ENCODE data around the gene NFIA. TPM values are rescaled to one million over a fixed set of nuclear protein-coding genes. Genes with fewer than 3 reads are reported as not detected.

The NFIA gene
- 10 to 100 TPM; 61.4 to 86.3 TPM for total RNA-seq

DNA sequence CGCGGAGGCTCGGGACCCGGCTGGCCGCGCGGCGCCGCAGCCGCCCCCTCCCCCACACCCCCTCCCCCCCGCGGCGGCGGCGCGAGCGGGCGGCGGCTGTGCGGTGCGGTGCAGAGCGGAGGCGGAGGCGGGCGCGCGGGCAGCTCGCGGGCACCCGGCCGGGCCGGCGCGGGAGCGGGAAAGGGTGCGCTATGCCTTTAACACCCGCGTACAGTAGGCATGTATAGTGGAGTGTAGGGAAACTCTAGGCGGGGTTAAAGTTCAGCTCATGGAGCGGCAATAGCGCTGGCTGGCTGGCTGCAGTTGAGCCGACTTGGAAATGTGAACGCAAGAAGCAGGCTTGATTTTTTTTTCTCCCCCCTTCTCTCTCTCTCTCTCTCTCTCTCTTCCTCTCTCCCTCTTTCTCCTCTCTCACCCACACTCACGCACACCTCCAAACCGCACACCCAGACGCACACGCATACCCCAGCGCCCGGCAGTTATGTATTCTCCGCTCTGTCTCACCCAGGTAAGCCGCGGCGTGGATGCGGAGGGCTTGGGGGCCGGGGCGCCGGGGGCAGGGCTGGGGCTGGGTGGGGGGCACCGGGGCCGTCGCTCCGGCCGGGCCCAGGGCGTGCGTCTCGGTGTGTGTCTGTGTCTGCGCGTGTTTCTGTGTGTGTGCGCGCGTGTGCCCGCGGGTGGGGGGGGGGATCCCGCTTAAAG lies at the start of gene NFIA:
TSS of gene NFIA (plus strand) at position 251 of the 702 bp plus-strand sequence.
- H3K27ac ChIP-seq: peak within 1 kb of the TSS; percentile 89 to 97
- H3K27me3 ChIP-seq (replicated peaks; ENCODE audit: insufficient read depth): no peaks in the 10 kb centered on the region
- under 1% methylated on average over 73 of the region's 73 CpGs for WGBS
- TF ChIP-seq POLR2AphosphoS5 (IDR thresholded peaks at IDR 0.05): no peak
- TF ChIP-seq, protein P1, sequence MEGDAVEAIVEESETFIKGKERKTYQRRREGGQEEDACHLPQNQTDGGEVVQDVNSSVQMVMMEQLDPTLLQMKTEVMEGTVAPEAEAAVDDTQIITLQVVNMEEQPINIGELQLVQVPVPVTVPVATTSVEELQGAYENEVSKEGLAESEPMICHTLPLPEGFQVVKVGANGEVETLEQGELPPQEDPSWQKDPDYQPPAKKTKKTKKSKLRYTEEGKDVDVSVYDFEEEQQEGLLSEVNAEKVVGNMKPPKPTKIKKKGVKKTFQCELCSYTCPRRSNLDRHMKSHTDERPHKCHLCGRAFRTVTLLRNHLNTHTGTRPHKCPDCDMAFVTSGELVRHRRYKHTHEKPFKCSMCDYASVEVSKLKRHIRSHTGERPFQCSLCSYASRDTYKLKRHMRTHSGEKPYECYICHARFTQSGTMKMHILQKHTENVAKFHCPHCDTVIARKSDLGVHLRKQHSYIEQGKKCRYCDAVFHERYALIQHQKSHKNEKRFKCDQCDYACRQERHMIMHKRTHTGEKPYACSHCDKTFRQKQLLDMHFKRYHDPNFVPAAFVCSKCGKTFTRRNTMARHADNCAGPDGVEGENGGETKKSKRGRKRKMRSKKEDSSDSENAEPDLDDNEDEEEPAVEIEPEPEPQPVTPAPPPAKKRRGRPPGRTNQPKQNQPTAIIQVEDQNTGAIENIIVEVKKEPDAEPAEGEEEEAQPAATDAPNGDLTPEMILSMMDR (IDR thresholded peaks at IDR 0.05): no peak
- no peak for TF ChIP-seq POLR2A (IDR thresholded peaks at IDR 0.05)
- H3K4me3 ChIP-seq: peak within 1 kb of the TSS; percentile 89 to 91
- peaks cover 12% of the 10 kb centered on the region for H3K4me1 ChIP-seq (replicated peaks)
- no peaks in the 10 kb centered on the region for H3K9me3 ChIP-seq
- no peak for DNase-seq (ENCODE audit: low spot score)
- intact Hi-C loops (cut with DNase I): loop anchor here (5.0 to 10.0 kb wide), 2 partner anchors 100 to 372 kb away; no protein-coding TSS in a partner anchor
- no peaks in the 10 kb centered on the region for H3K36me3 ChIP-seq

DNA sequence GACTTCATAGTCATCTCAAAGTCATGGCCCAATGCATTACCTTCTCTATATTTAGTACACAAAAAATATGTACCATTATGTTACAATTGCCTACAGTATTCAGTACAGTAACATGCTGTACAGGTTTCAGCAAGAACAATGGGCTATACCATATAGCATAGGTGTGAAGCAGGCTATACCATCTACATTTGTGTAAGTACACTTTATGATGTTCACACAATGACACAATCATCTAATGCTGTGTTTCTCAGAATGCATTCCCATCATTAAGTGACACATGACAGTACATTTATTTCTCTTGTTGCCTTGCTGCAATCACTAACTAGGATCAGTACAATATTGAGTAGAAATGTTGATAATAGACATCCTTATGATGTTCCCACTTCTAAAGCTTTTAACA lies 46.5 kb upstream of the NFIA start:
- intact Hi-C loops (cut with DNase I): no loop called here
- no peaks in the 10 kb centered on the region for H3K4me1 ChIP-seq (replicated peaks)
- H3K9me3 ChIP-seq: no peaks in the 10 kb centered on the region
- no peak overlapping the region for H3K27ac ChIP-seq
- no peaks in the 10 kb centered on the region for H3K27me3 ChIP-seq (replicated peaks; ENCODE audit: insufficient read depth)
- H3K4me3 ChIP-seq: no peak overlapping the region
- no peak for DNase-seq (ENCODE audit: low spot score)
- TF ChIP-seq, protein P1 (IDR thresholded peaks at IDR 0.05): no peak
- TF ChIP-seq POLR2A (IDR thresholded peaks at IDR 0.05) (no peak), POLR2AphosphoS5 (IDR thresholded peaks at IDR 0.05) (no peak)
- no peaks in the 10 kb centered on the region for H3K36me3 ChIP-seq

DNA sequence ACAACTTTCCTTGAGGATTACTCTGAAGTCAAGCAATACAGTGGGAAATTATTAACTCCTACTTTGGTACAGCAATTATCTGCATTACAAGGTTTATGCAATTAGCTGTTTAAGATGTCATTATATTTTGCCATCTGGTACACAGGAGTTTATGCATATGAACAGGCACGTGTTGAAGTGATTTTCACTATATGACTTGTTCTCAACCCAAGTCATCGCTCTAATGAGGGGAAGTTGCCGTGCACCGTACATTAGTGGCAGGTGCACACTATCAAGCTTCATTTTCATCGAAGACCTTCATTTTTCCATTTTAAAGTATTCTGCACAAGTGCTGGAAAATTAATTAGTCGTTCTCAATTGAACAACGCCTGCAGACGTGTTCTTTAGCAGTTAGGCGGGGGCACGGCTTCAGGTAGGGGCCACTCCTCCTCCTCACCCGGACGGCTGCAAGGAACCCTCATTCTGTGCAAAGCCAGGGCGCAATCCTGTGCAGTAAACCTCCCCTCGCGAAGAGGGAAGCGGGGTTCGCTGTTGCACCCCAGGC lies 39.8 kb upstream of the NFIA start:
- Histone ChIP-seq H3K36me3 (no peaks in the 10 kb centered on the region), H3K4me1 (replicated peaks) (no peaks in the 10 kb centered on the region), H3K27me3 (replicated peaks; ENCODE audit: insufficient read depth) (no peaks in the 10 kb centered on the region), H3K9me3 (no peaks in the 10 kb centered on the region), H3K27ac (peak overlapping the region; percentile 76), H3K4me3 (peak overlapping the region; percentile 41 to 46)
- intact Hi-C loops (cut with DNase I): loop anchor here (2.0 to 10.0 kb wide), 5 partner anchors 72 to 1070 kb away; partner anchors contain the start of gene TM2D1
- WGBS: 29% methylated on average over 17 of the region's 17 CpGs
- TF ChIP-seq POLR2AphosphoS5 (IDR thresholded peaks at IDR 0.05) (no peak), POLR2A (IDR thresholded peaks at IDR 0.05) (no peak)
- TF ChIP-seq, protein P1 (IDR thresholded peaks at IDR 0.05): no peak
- no peak for DNase-seq (ENCODE audit: low spot score)

DNA sequence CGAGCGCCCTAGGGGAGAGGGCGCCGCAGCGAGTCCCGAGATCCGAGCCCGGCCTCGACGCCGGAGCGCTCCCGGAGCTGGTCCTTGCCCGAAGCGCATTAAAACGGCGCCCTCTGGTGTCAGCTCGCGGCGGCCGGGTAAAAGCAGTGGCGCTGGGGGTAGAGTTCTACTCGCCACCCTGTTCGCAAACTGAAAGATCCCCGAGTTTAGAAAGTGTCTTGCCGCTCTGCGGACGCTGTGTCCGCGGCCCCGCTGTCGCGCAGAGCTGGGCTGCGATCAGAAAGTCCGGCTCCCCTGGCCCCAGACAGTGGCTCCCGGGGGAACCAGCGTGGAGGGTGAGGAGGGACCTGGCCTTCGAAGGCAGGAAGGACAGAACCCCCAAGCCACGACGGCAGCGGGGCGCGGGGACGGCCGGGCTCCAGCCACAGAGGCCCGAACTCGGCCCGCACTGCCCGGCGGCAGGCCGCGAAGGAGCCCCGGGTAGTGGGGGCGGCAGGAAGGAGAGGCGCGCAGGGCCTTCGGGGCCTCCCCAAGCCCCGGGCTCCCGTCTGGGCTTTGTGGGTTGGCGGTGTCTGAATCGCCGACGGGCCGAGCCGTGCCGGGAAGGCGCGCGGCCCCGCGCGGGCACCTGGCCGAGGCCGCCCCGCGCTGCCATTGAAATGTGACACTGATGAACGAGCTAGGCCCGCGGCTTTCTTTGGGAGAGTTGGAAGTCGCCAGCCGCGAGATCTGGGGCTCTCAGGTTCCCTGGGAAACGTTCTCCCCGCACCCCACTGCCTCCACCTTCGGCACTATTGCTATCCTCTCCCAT lies 39.1 kb upstream of the NFIA start:
- no peaks in the 10 kb centered on the region for H3K27me3 ChIP-seq (replicated peaks; ENCODE audit: insufficient read depth)
- intact Hi-C loops (cut with DNase I): loop anchor here (2.0 to 10.0 kb wide), 5 partner anchors 72 to 1071 kb away; partner anchors contain the start of gene TM2D1
- no peaks in the 10 kb centered on the region for H3K4me1 ChIP-seq (replicated peaks)
- peak; percentile 79 for DNase-seq (ENCODE audit: low spot score)
- whole genome bisulfite sequencing: 12% methylated on average over 61 of the region's 85 CpGs
- no peaks in the 10 kb centered on the region for H3K9me3 ChIP-seq
- peak overlapping the region; percentile 76 for H3K27ac ChIP-seq
- H3K36me3 ChIP-seq: no peaks in the 10 kb centered on the region
- peak overlapping the region; percentile 41 to 46 for H3K4me3 ChIP-seq
- peak; percentile 48 for TF ChIP-seq POLR2AphosphoS5 (IDR thresholded peaks at IDR 0.05)
- no peak for TF ChIP-seq POLR2A (IDR thresholded peaks at IDR 0.05)
- TF ChIP-seq, protein P1 (IDR thresholded peaks at IDR 0.05): peak; percentile 85 to 92 (median 87)

Data from prostate gland (tissue), 2 donors.